ES-I3 (cell line): ENCODE data around the gene COL6A2.
"Not testable (repeated sequence)": the region's sequence is repeated elsewhere in the genome, so short reads cannot be mapped to it uniquely, and the experiment has no call there.

Experiments used
- H3K36me3 ChIP-seq: 2 replicates; pipeline ENCODE4 v1.6.1; 2013; ENCODE audit warnings: mild to moderate bottlenecking, low read length, control low read depth, moderate library complexity; ENCODE audit not compliant: insufficient read depth
- H3K4me1 ChIP-seq: 2 replicates; pipeline ENCODE4 v1.6.1; 2013; ENCODE audit warnings: mild to moderate bottlenecking, control low read depth, low read length; ENCODE audit not compliant: insufficient read depth
- H3K9ac ChIP-seq: 2 replicates; pipeline ENCODE4 v1.6.1; 2013; ENCODE audit warnings: low read depth, mild to moderate bottlenecking, low read length, moderate library complexity
- H3K9me3 ChIP-seq: 2 replicates; pipeline ENCODE4 v1.6.1; 2013; ENCODE audit warnings: mild to moderate bottlenecking, low read length, moderate library complexity; ENCODE audit not compliant: control insufficient read depth, insufficient read depth

Gene COL6A2

DNA sequence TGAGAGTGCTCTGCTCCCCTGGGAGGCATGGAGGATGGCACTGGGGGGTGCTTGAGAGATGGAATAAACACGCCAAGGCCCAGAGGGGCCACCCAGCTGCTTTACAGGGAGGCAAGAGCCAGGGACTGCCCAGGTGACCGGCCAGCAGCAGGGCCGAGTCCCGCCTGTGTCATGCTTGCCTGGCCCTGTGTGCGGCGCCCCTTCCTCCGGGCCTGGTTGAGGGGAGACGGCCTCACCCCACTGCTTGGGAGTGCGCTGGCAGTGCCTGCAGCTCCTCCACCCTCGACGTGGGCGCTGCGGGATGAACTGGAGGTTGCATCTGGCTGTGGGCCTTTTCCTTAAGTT, 33.1 kb upstream of the COL6A2 start:
- H3K9me3 ChIP-seq = peaks cover 4% of the 10 kb centered on the region
- H3K36me3 ChIP-seq = no peaks in the 10 kb centered on the region; the same call in 1 of the 2 replicates
- no peak overlapping the region for H3K9ac ChIP-seq
- H3K4me1 ChIP-seq = 0 out of 2 replicates have a peak, but pooled peaks cover 7% of the 10 kb centered on the region

DNA sequence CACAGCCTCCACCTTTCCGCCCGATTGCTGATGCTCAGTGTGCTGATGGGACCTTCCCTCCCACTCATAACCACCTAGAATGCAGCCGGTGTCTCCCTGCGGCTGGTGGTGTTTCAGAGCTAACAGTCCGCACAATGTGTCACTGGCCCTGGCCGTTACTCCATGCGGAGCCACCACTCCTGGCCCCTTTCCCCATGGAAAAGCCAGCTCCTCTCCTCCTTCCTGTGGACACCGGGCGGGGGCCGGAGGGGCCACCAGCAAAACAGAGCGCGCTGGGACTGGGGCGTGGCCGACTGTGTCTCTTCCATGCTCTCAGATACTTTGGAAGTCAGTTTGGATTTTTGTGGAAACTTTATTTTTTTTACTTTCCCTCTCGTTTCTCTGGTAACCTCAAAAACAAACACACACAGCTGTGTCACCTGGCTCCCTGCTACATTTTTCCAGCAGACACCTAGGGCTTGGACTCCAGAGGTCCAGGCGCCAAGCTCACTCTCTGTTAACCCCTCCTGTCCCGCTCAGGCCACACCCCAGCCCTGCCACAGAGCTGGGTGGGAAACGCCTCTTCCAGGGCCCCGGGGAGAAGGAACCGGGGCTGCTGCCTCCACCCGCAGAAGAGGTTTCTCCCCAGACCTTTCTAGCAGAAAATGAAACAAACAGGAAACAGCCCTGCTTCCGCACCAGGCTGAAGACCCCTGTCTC, 32.5 kb upstream of the COL6A2 start:
- Histone ChIP-seq H3K9me3 (peaks cover 4% of the 10 kb centered on the region), H3K36me3 (no peaks in the 10 kb centered on the region; the same call in 1 of the 2 replicates), H3K9ac (no peak overlapping the region), H3K4me1 (0 out of 2 replicates have a peak, but pooled peaks cover 7% of the 10 kb centered on the region)

DNA sequence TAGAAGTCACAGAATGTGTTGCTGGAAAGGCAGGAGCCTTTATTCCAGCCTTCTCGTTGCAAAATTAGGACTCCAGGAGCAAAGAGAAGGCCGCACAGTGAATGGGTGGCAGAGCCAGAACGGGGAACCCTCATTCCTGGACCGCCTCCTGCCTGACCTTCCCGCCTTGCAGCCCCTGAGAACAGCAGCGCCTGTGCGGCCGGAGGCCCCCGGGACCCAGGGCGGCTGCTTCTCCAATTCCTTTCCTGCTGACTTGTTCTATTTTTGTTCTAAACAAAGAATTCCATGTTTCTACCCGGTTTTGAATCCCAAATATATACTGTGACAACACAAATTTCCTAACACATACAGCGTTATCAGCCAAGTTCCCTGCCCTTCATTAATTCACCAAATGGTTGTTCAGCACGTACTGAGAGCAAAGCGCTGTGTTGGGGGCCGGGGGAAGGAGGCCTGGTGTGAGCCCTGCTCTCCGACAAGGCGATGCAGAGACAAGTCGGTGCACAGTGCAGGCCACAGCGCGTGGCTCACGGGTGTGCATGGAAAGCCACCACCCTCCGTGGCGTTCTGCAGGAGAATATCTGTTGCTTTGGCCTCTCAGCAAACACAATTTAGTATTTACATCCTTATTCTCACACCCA, 31.9 kb upstream of the COL6A2 start:
- Histone ChIP-seq H3K36me3 (no peaks in the 10 kb centered on the region; the same call in 1 of the 2 replicates), H3K9ac (no peak overlapping the region), H3K4me1 (0 out of 2 replicates have a peak, but pooled peaks cover 7% of the 10 kb centered on the region), H3K9me3 (peaks cover 4% of the 10 kb centered on the region; the same call in 1 of the 2 replicates)

DNA sequence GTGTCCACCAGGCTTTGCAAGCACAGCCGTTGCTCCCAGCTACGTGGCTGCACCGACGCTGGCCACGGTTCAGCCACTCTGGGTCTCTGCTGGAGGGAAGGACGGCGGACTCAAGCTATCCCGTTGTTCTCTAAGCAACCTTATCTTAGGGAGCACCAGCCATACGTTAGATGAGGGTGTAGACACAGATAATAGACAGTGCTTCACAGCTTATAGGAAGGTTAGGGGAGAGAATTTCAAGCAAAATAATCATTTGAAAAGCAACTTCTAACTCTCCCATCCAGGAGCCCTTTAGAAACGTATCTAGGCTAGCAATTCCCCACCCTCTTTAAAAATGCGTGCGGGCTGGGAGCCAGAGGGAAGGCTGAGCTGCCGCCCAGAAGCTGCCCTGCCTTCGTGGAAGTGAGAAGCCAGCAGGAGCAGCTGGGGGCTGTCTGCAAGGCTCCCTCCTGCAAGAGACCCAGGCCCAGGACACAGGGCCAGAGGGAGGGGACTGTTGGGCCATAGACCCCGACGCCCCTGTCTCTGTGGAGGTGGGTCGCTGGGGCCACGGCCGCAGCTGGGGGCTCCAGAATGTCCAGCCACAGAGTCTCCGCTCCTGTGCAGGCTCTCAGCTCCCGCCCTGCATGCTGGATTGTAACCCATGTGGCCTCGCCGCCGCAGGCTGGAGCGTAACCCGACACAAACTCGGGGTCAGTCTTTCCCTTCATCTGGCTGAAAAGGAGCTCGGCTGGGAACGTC, 31.2 kb upstream of the COL6A2 start:
- Histone ChIP-seq H3K9ac (no peak overlapping the region), H3K4me1 (0 out of 2 replicates have a peak, but pooled peaks cover 7% of the 10 kb centered on the region), H3K36me3 (no peaks in the 10 kb centered on the region)

DNA sequence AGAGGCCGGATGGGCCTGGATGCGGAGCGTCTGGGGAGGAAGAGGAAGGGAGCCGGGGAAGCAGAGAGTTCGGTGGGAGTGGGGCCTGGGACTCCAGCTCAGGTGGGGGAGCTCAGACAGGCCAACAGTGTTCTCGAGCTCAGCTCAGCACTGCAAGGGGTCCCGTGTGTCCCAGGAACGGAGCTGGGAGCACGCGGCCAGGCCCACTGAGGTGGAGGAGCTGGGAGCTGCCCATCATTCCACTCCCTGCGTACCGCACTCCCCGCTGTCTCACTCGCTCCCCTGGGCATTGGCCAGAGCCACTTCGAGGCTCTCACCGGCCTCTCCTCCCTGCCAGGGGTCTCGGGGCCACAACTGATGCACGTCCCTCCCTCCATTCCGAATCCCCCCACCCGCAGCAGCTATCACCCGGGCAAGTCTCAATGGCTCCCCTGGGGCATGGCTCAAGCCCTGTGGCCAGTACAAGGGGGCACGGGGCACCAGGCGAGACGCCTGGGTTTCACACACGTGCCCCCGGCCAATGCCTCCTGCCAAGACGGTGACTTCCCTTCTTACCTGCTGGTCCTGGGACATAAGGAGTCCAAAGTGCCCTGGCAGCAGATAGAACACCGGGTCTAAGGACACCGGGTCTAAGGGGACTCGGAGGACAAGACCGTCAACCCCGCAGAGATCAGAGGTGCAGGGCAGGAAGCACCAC, 30.3 kb upstream of the COL6A2 start:
- H3K36me3 ChIP-seq = no peaks in the 10 kb centered on the region
- 0 out of 2 replicates have a peak, but pooled peaks cover 7% of the 10 kb centered on the region for H3K4me1 ChIP-seq
- H3K9ac ChIP-seq = no peak overlapping the region
- H3K9me3 ChIP-seq = peaks cover 2% of the 10 kb centered on the region; the same call in 1 of the 2 replicates

More for the DNA sequence above, 31.2 kb upstream of the COL6A2 start:
- H3K9me3 ChIP-seq = peaks cover 4% of the 10 kb centered on the region; the same call in 1 of the 2 replicates

DNA sequence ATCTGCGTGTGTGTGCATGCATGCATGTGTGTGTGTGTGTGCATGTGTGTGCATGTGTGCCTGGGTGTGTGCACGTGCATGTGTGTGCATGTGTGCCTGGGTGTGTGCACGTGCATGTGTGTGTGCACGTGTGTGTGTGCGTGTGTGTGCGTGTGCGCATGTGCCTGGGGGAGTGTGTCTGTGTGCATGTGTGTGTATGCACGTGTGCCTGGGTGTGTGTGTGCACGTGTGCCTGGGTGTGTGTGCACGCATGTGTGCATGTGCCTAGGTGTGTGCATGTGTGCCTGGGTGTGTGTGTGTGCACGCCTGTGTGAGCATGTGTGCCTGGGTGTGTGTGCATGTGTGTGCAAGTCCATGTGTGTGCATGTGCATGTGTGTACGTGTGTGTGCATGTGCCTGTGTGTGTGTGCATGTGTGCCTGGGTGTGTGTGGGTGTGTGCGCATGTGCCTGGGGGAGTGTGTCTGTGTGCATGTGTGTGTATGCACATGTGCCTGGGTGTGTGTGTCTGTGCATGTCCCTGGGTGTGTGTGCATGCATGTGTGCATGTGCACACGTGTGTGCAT, 29.3 kb upstream of the COL6A2 start:
- H3K9me3 ChIP-seq = no peaks in the 10 kb centered on the region
- H3K36me3 ChIP-seq = no peaks in the 10 kb centered on the region
- H3K9ac ChIP-seq = no peak overlapping the region
- 0 out of 2 replicates have a peak, but pooled peaks cover 7% of the 10 kb centered on the region for H3K4me1 ChIP-seq

DNA sequence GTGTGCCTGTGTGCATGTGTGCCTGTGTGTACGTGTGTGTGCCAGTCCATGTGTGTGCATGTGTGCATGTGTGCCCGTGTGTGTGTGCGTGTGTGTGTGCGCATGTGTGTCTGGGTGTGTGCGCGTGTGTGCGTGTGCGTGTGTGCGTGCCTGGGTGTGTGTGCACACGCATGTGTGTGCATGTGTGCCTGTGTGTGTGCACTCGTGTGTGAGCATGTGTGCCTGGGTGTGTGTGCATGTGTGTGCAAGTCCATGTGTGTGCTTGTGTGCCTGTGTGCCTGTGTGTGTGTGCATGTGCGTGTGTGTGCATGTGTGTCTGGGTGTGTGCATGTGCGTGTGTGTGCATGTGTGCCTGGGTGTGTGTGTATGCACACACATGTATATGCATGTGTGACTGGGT, 28.7 kb upstream of the COL6A2 start:
- H3K9me3 ChIP-seq = no peaks in the 10 kb centered on the region
- 0 out of 2 replicates have a peak, but pooled peaks cover 7% of the 10 kb centered on the region for H3K4me1 ChIP-seq
- H3K9ac ChIP-seq = no peak overlapping the region
- no peaks in the 10 kb centered on the region for H3K36me3 ChIP-seq

DNA sequence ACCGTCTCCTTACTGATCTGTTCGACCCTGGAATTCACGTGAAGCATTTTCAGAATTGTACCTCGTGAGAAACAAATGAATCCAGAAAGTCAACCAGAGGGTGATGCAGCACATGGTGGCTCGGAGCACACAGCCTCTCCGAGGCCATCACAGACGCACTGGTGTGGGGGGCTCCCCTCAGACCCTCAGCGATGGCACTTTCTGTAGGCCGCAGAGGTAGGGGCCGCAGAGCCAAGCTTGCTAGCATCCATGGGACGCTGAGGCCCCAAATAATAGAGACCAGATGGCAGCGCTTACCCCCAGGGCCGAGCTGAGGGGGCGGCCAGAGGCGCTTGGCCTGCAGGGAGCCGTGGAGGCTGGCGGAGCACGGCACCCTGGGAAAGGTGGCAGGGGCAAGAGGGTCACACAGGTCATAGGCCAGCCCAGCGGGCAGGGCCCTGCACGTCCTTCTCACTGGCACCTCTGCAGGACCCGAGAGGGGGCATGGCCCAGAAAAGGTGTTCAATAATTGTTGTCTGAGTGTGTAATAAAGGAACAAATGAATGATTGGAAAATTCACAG, 28.1 kb upstream of the COL6A2 start:
- H3K9ac ChIP-seq = no peak overlapping the region
- H3K36me3 ChIP-seq = no peaks in the 10 kb centered on the region
- no peaks in the 10 kb centered on the region for H3K9me3 ChIP-seq
- H3K4me1 ChIP-seq = 0 out of 2 replicates have a peak, but pooled peaks cover 7% of the 10 kb centered on the region

DNA sequence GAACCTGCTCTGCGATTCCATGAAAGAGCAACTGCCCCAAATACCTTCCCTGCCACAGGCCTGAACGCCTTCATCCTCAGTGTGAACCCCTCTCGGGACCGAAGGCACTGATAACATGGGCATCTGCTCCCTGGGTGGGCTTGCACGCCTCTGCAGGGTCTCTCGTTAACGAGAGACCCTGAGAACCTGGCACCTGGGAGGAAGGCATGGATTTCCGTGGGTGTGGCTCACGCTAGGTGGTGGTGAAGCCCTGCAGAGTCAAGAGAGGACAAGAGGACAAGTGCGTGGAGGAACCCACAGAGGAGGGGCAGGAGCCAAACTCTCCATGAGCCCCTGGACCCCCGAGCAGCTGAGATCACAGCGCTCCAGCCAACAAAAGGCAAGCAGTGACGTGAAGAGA, 26.8 kb upstream of the COL6A2 start:
- Histone ChIP-seq H3K36me3 (no peaks in the 10 kb centered on the region), H3K9ac (no peak overlapping the region), H3K4me1 (0 out of 2 replicates have a peak, but pooled peaks cover 1% of the 10 kb centered on the region), H3K9me3 (no peaks in the 10 kb centered on the region)

DNA sequence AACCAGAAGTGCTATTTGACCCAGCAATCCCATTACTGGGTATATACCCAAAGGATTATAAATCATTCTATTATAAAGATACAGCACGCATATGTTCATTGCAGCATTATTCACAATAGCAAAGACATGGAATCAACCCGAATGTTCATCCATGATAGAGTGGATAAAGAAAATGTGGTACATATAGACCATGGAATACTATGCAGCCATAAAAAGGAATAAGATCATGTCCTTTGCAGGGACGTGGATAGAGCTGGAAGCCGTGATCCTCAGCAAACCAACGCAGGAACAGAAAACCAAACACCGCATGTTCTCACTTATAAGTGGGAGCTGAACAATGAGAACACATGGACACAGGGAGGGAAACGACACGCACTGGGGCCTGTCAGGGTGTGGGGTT, 21.2 kb upstream of the COL6A2 start:
- H3K4me1 ChIP-seq, H3K9ac ChIP-seq, H3K36me3 ChIP-seq, H3K9me3 ChIP-seq: not testable (repeated sequence)

DNA sequence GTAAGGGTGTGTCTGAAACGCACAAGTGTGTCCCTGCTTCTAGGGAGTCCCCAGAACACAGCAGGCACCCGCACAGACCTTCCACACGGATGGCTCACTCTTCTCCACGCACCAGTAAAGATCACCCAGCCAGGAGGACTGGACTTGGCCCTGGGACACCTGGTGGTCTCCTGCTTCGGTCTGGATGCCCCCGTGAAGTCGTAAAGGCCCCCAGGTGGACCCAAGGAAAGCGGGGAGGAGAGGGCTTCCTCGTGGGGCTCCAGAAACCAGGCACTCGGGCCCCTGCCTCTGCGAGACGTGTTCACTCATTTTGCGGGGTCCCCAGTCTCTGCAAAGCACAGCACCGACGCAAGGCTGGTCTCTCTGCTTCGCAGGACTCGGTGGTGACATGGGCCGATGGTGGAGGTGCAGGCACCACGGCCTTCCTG, 20.2 kb upstream of the COL6A2 start:
- H3K4me1 ChIP-seq = no peaks in the 10 kb centered on the region
- H3K9me3 ChIP-seq = no peaks in the 10 kb centered on the region
- no peak overlapping the region for H3K9ac ChIP-seq
- H3K36me3 ChIP-seq = no peaks in the 10 kb centered on the region

DNA sequence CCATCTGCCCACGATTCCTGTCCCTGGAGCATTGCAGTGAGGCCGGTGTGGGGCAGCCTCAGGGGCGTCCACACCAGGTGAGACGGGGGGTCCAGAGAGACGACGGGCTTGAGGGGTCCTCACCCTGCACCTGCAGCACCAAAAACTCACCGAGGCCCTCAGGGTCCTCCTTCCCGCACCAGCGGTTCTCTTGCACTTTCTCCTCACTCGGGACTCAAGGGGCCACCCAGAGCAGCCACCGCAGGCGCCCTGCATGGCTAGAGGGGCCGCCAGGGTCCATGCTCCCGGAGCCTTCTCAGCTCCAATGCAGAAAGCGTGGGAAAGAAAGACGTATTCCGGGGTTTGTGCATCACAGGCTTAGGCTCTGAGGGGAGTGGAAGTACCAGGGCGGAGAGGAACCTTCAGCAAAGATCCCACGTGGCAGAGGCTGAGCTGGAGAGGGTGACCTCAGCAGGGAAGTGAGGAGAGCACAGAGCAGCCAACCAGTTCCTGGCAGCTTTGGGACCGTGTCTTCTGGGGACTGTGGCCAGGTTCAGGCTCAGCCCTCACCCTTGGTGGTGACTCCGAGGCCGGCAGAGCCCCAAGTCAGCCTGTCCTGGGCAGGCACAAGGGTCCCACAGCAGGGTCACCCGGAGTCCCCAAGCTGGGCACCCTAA, 19.5 kb upstream of the COL6A2 start:
- Histone ChIP-seq H3K9ac (no peak overlapping the region), H3K36me3 (no peaks in the 10 kb centered on the region), H3K4me1 (no peaks in the 10 kb centered on the region), H3K9me3 (no peaks in the 10 kb centered on the region)

DNA sequence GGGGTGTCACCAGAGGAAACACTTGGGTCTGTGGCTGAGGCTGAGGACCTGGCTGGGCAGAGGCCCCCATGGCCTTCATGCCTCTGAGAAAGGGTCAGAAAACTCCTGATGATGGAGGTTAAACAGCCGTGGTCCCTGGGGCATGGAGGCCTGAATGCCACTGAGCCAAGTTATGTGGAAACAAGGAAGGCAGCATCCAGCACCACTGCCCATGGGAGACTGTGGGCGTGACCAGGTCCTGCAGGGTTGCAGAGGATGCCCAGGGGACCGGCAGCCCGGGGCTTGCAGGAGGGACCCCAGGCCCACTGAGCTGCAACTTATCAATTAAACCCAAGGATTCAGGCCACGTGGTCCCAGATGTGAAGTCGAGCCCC, 18.9 kb upstream of the COL6A2 start:
- no peaks in the 10 kb centered on the region for H3K4me1 ChIP-seq
- no peak overlapping the region for H3K9ac ChIP-seq
- no peaks in the 10 kb centered on the region for H3K36me3 ChIP-seq
- no peaks in the 10 kb centered on the region for H3K9me3 ChIP-seq
